Naive thymus-derived CD4-positive, alpha-beta T cell (primary cell): ENCODE results near the gene CDKAL1. TPM values are rescaled to one million over a fixed set of nuclear protein-coding genes. Genes with fewer than 3 reads are reported as not detected.

ENCODE experiments used
- ATAC-seq: fragments of 150-1000 bp; cut with Tn5 transposase; 2 replicates; pipeline ENCODE4 v1.10.0; 2021; ENCODE audit warnings: mild to moderate bottlenecking, moderate library complexity
- CTCF ChIA-PET: fragments of 350-600 bp; sonication (Branson Sonifier 250); formaldehyde crosslinking; loops from one replicate; lab custom pipeline; 2021; ENCODE audit warnings: antibody characterized with exemption; lab: Charles Lee
- POLR2A ChIA-PET: fragments of 350-600 bp; sonication (Branson Sonifier 250); formaldehyde crosslinking; loops from one replicate; lab custom pipeline; 2021; ENCODE audit warnings: antibody characterized with exemption, inconsistent platforms; lab: Charles Lee
- DNase-seq, 9 donors: peaks; one replicate each; pipeline versions ENCODE4 v3.0.0 to v3.0.0-alpha.2; 2020 to 2022; ENCODE audit warnings: mixed read lengths in 1 of 9
- H3K27ac ChIP-seq: one replicate; pipeline ENCODE4 v1.7.0; 2013; ENCODE audit warnings: mild to moderate bottlenecking, low read depth, low read length, moderate library complexity
- H3K27me3 ChIP-seq, 2 donors: one replicate each; pipeline ENCODE4 v1.7.0; 2013; ENCODE audit warnings: low read length in 2 of 2, mild to moderate bottlenecking in 2 of 2, moderate library complexity in 2 of 2; ENCODE audit not compliant: control insufficient read depth in 2 of 2, insufficient read depth in 2 of 2
- H3K36me3 ChIP-seq, 3 experiments: 1 replicate in 2 of 3; 2 replicates in 1 of 3; pipeline ENCODE4 v1.7.0; 2013; ENCODE audit warnings: low read length in 3 of 3, mild to moderate bottlenecking in 3 of 3, moderate library complexity in 1 of 3; ENCODE audit not compliant: insufficient read depth in 3 of 3, control insufficient read depth in 2 of 3
- H3K4me1 ChIP-seq, 2 donors: one replicate each; pipeline ENCODE4 v1.7.0; 2013; ENCODE audit warnings: low read length in 2 of 2, mild to moderate bottlenecking in 2 of 2, moderate library complexity in 1 of 2; ENCODE audit not compliant: control insufficient read depth in 2 of 2, insufficient read depth in 2 of 2
- H3K4me3 ChIP-seq: 2 replicates; pipeline ENCODE4 v1.7.0; 2013; ENCODE audit warnings: mild to moderate bottlenecking, low read length
- H3K9me3 ChIP-seq, 3 experiments: 1 replicate in 2 of 3; 2 replicates in 1 of 3; pipeline ENCODE4 v1.7.0; 2013; ENCODE audit warnings: low read length in 3 of 3; ENCODE audit not compliant: control insufficient read depth in 2 of 3
- H3K27ac Mint-ChIP-seq, 9 donors: one replicate each; pipeline ENCODE4 v1.8.0; 2020 to 2022; ENCODE audit warnings: mixed read lengths in 9 of 9, mild to moderate bottlenecking in 8 of 9, moderate library complexity in 5 of 9, inconsistent platforms in 2 of 9
- H3K27me3 Mint-ChIP-seq, 5 donors: one replicate each; pipeline ENCODE4 v1.8.0; 2021 to 2022; ENCODE audit warnings: mixed read lengths in 5 of 5, mild to moderate bottlenecking in 1 of 5
- H3K36me3 Mint-ChIP-seq, 5 donors: one replicate each; pipeline ENCODE4 v1.8.0; 2020 to 2022; ENCODE audit warnings: mixed read lengths in 5 of 5, mild to moderate bottlenecking in 3 of 5, inconsistent platforms in 1 of 5
- H3K4me1 Mint-ChIP-seq, 7 donors: one replicate each; pipeline ENCODE4 v1.8.0; 2020 to 2022; ENCODE audit warnings: mixed read lengths in 7 of 7, mild to moderate bottlenecking in 3 of 7, inconsistent platforms in 1 of 7
- H3K4me3 Mint-ChIP-seq, 10 donors: one replicate each; pipeline ENCODE4 v1.8.0; 2020 to 2022; ENCODE audit warnings: mild to moderate bottlenecking in 10 of 10, mixed read lengths in 10 of 10, moderate library complexity in 6 of 10, inconsistent platforms in 2 of 10
- H3K9me3 Mint-ChIP-seq, 11 donors: one replicate each; pipeline ENCODE4 v1.8.0; 2020 to 2022; ENCODE audit warnings: mixed read lengths in 11 of 11, mild to moderate bottlenecking in 4 of 11, inconsistent platforms in 1 of 11, moderate library complexity in 1 of 11
- intact Hi-C, 2 donors: fragments of 100-400 bp; cut with micrococcal nuclease; formaldehyde crosslinking; loops; one replicate each; pipeline ENCODE4 v1.15.1; 2023
- polyA plus RNA-seq, 2 donors: library from polyadenylated mRNA; unstranded; fragments of 300-500 nt; fragmentation: Illumina TruSeq; gene quantifications; one replicate each; pipeline ENCODE4 v1.2.3, GENCODE V29; 2021
- total RNA-seq, 6 experiments: library from RNA in 5 of 6; stranded (reverse) in 5 of 6; gene quantifications; 1 replicate in 5 of 6; 2 replicates in 1 of 6; pipeline ENCODE4 v1.2.3 and lab custom pipeline; 2021 to 2026

The CDKAL1 gene
- total and polyA plus RNA-seq, 7 experiments from 2014 or later = 23.6 to 35.8 (median 29.8) TPM

DNA sequence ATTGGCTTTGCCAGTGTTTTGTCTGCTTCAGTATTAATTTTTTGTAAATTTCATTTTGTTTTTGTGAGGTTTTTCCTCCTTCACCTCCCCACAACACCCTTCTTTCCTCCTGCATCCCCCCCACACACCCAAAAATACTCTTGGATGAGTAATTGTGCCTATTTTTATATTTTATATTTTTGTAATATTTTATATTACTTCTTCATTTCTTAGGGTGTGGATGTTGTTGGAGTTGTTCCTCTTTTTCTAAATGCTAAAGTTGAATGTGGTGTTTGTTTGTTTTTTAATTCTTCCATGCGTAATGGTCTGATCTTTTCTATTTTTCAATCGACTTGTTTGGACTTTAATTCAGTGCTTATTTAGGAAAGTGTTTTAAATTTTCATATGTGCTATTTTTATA, 638.8 kb downstream of the CDKAL1 start:
- Histone ChIP-seq H3K36me3 (no peaks in the 10 kb centered on the region), H3K4me1 (no peaks in the 10 kb centered on the region), H3K27me3 (no peaks in the 10 kb centered on the region), H3K4me3 (no peak overlapping the region), H3K27ac (no peak overlapping the region), H3K9me3 (no peaks in the 10 kb centered on the region)
- POLR2A ChIA-PET = no interaction called here
- no peaks in the 10 kb centered on the region for H3K27me3 Mint-ChIP-seq
- no peak for ATAC-seq
- no peak for DNase-seq
- no peak overlapping the region for H3K4me3 Mint-ChIP-seq
- H3K4me1 Mint-ChIP-seq = peaks cover 0 to 5% (median 0%) of the 10 kb centered on the region in 7 donors
- intact Hi-C loops = no loop called here
- peaks cover 0 to 6% (median 0%) of the 10 kb centered on the region in 11 donors for H3K9me3 Mint-ChIP-seq
- CTCF ChIA-PET = no interaction called here
- no peak overlapping the region for H3K27ac Mint-ChIP-seq
- H3K36me3 Mint-ChIP-seq = peaks cover 0 to 48% (median 27%) of the 10 kb centered on the region in 5 donors

DNA sequence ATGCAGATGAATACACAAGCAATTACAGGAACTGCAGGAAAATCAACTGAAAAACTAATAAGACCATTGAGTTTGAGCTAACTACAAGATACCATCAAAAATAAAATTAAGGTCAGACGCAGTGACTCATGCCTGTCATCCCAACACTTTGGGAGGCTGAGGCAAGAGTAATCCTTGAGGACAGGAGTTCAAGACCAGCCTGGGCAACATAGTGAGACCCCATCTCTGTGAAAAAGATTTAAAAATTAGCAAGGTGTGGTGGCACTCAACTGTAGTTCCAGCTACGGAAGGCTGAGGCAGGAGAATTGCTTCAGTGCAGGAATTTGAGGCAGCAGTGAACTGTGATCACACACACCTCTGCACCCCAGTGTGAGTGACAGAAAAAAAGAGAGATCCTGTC, 639.4 kb downstream of the CDKAL1 start:
- peaks cover 0 to 6% (median 0%) of the 10 kb centered on the region in 11 donors for H3K9me3 Mint-ChIP-seq
- ChIA-PET CTCF (no interaction called here), POLR2A (no interaction called here)
- peaks cover 0 to 5% (median 0%) of the 10 kb centered on the region in 7 donors for H3K4me1 Mint-ChIP-seq
- no peaks in the 10 kb centered on the region for H3K36me3 ChIP-seq
- H3K27ac ChIP-seq = no peak overlapping the region
- H3K27ac Mint-ChIP-seq = no peak overlapping the region
- ATAC-seq (no peak), DNase-seq (no peak)
- no peaks in the 10 kb centered on the region for H3K27me3 Mint-ChIP-seq
- H3K27me3 ChIP-seq = no peaks in the 10 kb centered on the region
- H3K4me3 Mint-ChIP-seq = no peak overlapping the region
- peaks cover 0 to 48% (median 22%) of the 10 kb centered on the region in 5 donors for H3K36me3 Mint-ChIP-seq
- no peaks in the 10 kb centered on the region for H3K4me1 ChIP-seq
- intact Hi-C loops = no loop called here
- H3K4me3 ChIP-seq = no peak overlapping the region
- H3K9me3 ChIP-seq = no peaks in the 10 kb centered on the region

- DNase-seq = no peak
- H3K27me3 ChIP-seq = no peaks in the 10 kb centered on the region
- H3K27ac ChIP-seq = no peak overlapping the region
- POLR2A ChIA-PET = interaction anchor here (0.7 kb wide), 1 partner anchor 811 kb away, joined by 4 read pairs; no protein-coding TSS in a partner anchor
- no peaks in the 10 kb centered on the region for H3K9me3 ChIP-seq
- no peak for ATAC-seq
- intact Hi-C loops = no loop called here
- H3K4me1 ChIP-seq = no peaks in the 10 kb centered on the region
- Mint-ChIP-seq H3K27me3 (no peaks in the 10 kb centered on the region), H3K27ac (no peak overlapping the region), H3K36me3 (peaks cover 0 to 55% (median 31%) of the 10 kb centered on the region in 5 donors), H3K9me3 (peaks cover 0 to 18% (median 5%) of the 10 kb centered on the region in 11 donors), H3K4me1 (peaks cover 0 to 1% (median 0%) of the 10 kb centered on the region in 7 donors), H3K4me3 (no peak overlapping the region)
- H3K4me3 ChIP-seq = no peak overlapping the region
- peaks cover 0 to 5% (median 0%) of the 10 kb centered on the region in 3 experiments for H3K36me3 ChIP-seq
- CTCF ChIA-PET = no interaction called here
Observed at GRCh38 chr6:21176197-21176596, 641.9 kb downstream of the CDKAL1 start.

DNA sequence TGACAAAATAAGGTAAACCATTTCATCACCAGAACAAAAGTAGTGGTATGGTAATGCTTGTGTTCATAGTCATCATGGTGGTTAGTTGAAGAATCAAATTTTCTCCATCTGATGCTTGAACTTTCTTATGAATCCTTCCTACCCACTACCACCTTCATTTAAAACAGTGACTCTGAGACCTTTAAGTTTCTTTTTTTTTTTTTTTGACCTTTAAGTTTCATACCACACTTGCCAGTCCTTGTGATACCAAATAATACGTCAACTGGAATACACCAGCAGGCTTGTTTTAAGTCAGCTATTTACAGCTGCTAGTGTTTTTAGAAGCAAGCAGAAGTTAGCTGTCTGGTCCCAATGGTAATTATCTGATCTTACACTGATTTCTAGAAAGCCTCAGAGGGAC, 645.9 kb downstream of the CDKAL1 start:
- ChIA-PET POLR2A (no interaction called here), CTCF (no interaction called here)
- no peak overlapping the region for H3K4me3 Mint-ChIP-seq
- peaks cover 0 to 6% (median 0%) of the 10 kb centered on the region in 3 experiments for H3K36me3 ChIP-seq
- no peaks in the 10 kb centered on the region for H3K27me3 ChIP-seq
- peaks cover 0 to 20% (median 5%) of the 10 kb centered on the region in 11 donors for H3K9me3 Mint-ChIP-seq
- ATAC-seq = no peak
- no peaks in the 10 kb centered on the region for H3K9me3 ChIP-seq
- H3K27ac Mint-ChIP-seq = no peak overlapping the region
- intact Hi-C loops = no loop called here
- peaks cover 0 to 5% (median 0%) of the 10 kb centered on the region in 7 donors for H3K4me1 Mint-ChIP-seq
- H3K4me1 ChIP-seq = no peaks in the 10 kb centered on the region
- H3K4me3 ChIP-seq = no peak overlapping the region
- no peaks in the 10 kb centered on the region for H3K27me3 Mint-ChIP-seq
- H3K27ac ChIP-seq = no peak overlapping the region
- H3K36me3 Mint-ChIP-seq = peaks cover 0 to 63% (median 27%) of the 10 kb centered on the region in 5 donors
- DNase-seq = no peak

DNA sequence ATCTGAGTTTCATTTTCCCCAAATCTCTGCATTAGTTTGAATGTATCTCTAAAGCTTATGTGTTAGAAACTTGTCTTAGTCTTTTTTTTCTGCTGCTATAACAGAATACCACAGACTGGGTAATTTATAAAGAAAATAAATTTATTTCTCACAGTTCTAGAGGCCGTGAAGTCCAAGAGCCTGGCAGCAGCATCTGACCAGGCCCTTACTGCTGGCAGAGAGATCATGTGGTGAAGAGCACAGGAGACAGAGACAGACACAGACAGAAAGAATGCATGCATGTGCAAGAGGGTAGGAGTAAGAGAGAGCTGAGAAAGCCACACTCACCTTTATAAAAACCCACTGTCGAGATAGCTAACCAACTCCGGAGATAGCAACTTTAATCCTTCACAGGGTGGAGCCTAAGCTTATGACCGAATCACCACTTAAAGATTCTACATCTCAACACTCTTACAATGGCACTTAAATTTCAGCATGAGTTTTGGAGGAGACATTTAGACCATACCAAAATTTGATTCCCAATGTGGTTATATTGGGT, 646.6 kb downstream of the CDKAL1 start:
- Histone ChIP-seq H3K9me3 (no peaks in the 10 kb centered on the region), H3K27ac (no peak overlapping the region), H3K36me3 (peaks cover 0 to 6% (median 0%) of the 10 kb centered on the region in 3 experiments), H3K27me3 (no peaks in the 10 kb centered on the region), H3K4me1 (no peaks in the 10 kb centered on the region), H3K4me3 (no peak overlapping the region)
- ATAC-seq = no peak
- H3K4me3 Mint-ChIP-seq = no peak overlapping the region
- no peaks in the 10 kb centered on the region for H3K27me3 Mint-ChIP-seq
- ChIA-PET CTCF (no interaction called here), POLR2A (no interaction called here)
- peaks cover 0 to 60% (median 27%) of the 10 kb centered on the region in 5 donors for H3K36me3 Mint-ChIP-seq
- DNase-seq = no peak
- H3K4me1 Mint-ChIP-seq = peaks cover 0 to 5% (median 0%) of the 10 kb centered on the region in 7 donors
- no peak overlapping the region for H3K27ac Mint-ChIP-seq
- peaks cover 0 to 20% (median 5%) of the 10 kb centered on the region in 11 donors for H3K9me3 Mint-ChIP-seq
- intact Hi-C loops = no loop called here

DNA sequence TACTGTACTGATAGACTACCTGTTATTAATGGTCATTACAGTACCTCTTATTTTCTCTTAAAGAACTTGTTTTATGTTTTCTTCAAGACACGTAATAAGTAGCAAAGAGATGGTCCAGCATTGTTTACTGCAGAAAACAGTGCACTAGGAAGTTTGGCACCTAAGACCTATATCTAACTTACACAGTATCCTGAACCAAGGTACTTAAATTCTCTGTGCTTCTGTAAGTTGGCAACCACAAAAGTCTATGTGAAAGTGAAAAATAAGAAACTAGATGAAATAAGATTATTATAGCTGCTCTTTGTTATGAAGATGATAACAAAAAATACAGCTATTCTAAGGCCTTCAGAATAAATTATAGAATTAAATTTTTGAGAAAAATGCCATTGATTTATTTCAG, 647.6 kb downstream of the CDKAL1 start:
- H3K36me3 ChIP-seq = peaks cover 0 to 6% (median 0%) of the 10 kb centered on the region in 3 experiments

DNA sequence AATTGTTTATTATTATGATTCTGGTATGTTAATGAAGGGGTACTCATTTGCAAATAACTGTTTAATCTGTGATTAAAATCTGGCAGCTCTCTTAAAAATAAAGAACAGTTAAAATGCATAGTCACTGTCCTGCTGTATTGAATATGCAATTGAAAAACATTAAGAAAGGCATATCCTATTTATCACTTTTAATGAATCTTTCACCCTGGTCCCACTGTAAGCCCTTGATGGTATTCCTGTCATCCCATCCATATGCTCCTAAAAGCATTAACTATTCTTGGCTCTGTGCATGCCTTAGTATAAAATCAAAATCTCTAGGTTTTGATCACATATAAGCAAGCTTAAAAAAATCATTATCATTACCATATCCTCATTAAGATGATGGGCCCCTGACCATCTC, 648.3 kb downstream of the CDKAL1 start:
- H3K27ac ChIP-seq = no peak overlapping the region
- CTCF ChIA-PET = no interaction called here
- DNase-seq (no peak), ATAC-seq (no peak)
- intact Hi-C loops = no loop called here
- no peak overlapping the region for H3K27ac Mint-ChIP-seq
- no peaks in the 10 kb centered on the region for H3K9me3 ChIP-seq
- no peaks in the 10 kb centered on the region for H3K4me1 ChIP-seq
- H3K36me3 ChIP-seq = peaks cover 0 to 6% (median 0%) of the 10 kb centered on the region in 3 experiments
- no peak overlapping the region for H3K4me3 ChIP-seq
- peaks cover 0 to 5% (median 2%) of the 10 kb centered on the region in 7 donors for H3K4me1 Mint-ChIP-seq
- H3K4me3 Mint-ChIP-seq = no peak overlapping the region
- no peaks in the 10 kb centered on the region for H3K27me3 Mint-ChIP-seq
- peaks cover 0 to 47% (median 27%) of the 10 kb centered on the region in 5 donors for H3K36me3 Mint-ChIP-seq
- H3K27me3 ChIP-seq = no peaks in the 10 kb centered on the region
- POLR2A ChIA-PET = no interaction called here
- H3K9me3 Mint-ChIP-seq = peaks cover 0 to 20% (median 3%) of the 10 kb centered on the region in 11 donors

More for the DNA sequence above, 647.6 kb downstream of the CDKAL1 start:
- no peaks in the 10 kb centered on the region for H3K27me3 Mint-ChIP-seq
- H3K27ac Mint-ChIP-seq = no peak overlapping the region
- no peaks in the 10 kb centered on the region for H3K9me3 ChIP-seq
- no peaks in the 10 kb centered on the region for H3K27me3 ChIP-seq
- no peak overlapping the region for H3K4me3 Mint-ChIP-seq
- intact Hi-C loops = no loop called here
- POLR2A ChIA-PET = no interaction called here
- peaks cover 0 to 54% (median 27%) of the 10 kb centered on the region in 5 donors for H3K36me3 Mint-ChIP-seq
- DNase-seq (no peak), ATAC-seq (no peak)
- peaks cover 0 to 20% (median 5%) of the 10 kb centered on the region in 11 donors for H3K9me3 Mint-ChIP-seq
- H3K4me1 ChIP-seq = no peaks in the 10 kb centered on the region
- no peak overlapping the region for H3K4me3 ChIP-seq
- peaks cover 0 to 5% (median 0%) of the 10 kb centered on the region in 7 donors for H3K4me1 Mint-ChIP-seq
- H3K27ac ChIP-seq = no peak overlapping the region
- CTCF ChIA-PET = no interaction called here
